ENCODE data around the gene DDX21.

- TF ChIP-seq, protein P1, sequence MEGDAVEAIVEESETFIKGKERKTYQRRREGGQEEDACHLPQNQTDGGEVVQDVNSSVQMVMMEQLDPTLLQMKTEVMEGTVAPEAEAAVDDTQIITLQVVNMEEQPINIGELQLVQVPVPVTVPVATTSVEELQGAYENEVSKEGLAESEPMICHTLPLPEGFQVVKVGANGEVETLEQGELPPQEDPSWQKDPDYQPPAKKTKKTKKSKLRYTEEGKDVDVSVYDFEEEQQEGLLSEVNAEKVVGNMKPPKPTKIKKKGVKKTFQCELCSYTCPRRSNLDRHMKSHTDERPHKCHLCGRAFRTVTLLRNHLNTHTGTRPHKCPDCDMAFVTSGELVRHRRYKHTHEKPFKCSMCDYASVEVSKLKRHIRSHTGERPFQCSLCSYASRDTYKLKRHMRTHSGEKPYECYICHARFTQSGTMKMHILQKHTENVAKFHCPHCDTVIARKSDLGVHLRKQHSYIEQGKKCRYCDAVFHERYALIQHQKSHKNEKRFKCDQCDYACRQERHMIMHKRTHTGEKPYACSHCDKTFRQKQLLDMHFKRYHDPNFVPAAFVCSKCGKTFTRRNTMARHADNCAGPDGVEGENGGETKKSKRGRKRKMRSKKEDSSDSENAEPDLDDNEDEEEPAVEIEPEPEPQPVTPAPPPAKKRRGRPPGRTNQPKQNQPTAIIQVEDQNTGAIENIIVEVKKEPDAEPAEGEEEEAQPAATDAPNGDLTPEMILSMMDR (IDR thresholded peaks at IDR 0.05), result no peak
- TF ChIP-seq POLR2A (IDR thresholded peaks at IDR 0.05), result no peak
- no peak for TF ChIP-seq POLR2AphosphoS5 (IDR thresholded peaks at IDR 0.05)
- TF ChIP-seq EP300 (IDR thresholded peaks at IDR 0.05; ENCODE audit: low read depth), result no peak
Measured at GRCh38 chr10:68938117-68938516, 17.9 kb upstream of the DDX21 start.
